DOHH2 (cell line): ENCODE measurements around the gene POPDC3.

Source experiments
- EZH2phosphoT487 ChIP-seq: fragments of 200-600 bp; sonication (generic); IDR thresholded peaks from 2 replicates; pipeline ENCODE4 v1.6.1; 2017; ENCODE audit warnings: borderline replicate concordance, mild to moderate bottlenecking, antibody characterized with exemption, low read length, moderate library complexity, mixed read lengths
- TF ChIP-seq, protein P1 (sequence below): fragments of 200-600 bp; sonication (generic); IDR thresholded peaks from one replicate; pipeline ENCODE4 v1.5.1; 2014; ENCODE audit warnings: antibody characterized with exemption, mild to moderate bottlenecking, low read depth, low read length; ENCODE audit not compliant: poor library complexity, severe bottlenecking

DNA sequence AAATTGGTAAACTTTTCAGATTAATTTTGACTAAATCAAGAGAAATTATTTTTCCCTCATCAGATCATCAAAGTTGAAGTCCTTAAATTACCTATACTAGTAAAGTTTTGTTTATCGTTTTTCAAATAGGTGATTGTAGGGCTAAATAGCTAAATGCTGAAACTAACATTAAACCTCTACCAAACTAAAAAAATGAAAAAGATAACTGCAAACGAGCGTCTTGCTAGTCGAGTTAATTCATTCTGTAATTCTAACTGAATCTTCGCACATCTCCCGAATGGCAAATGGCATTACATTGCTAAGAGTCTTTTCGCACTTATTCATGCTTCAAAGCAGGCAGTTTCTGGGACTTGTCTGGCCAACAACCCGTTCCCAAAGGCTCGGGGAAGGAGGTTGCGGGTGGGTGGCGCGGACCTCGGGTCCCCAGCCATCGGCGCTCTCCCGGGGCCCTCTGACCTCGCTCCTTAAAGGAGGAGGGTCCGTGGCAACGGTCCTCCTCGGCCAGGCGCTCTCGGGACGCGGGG, 43.8 kb downstream of the POPDC3 start:
- TF ChIP-seq, protein P1, sequence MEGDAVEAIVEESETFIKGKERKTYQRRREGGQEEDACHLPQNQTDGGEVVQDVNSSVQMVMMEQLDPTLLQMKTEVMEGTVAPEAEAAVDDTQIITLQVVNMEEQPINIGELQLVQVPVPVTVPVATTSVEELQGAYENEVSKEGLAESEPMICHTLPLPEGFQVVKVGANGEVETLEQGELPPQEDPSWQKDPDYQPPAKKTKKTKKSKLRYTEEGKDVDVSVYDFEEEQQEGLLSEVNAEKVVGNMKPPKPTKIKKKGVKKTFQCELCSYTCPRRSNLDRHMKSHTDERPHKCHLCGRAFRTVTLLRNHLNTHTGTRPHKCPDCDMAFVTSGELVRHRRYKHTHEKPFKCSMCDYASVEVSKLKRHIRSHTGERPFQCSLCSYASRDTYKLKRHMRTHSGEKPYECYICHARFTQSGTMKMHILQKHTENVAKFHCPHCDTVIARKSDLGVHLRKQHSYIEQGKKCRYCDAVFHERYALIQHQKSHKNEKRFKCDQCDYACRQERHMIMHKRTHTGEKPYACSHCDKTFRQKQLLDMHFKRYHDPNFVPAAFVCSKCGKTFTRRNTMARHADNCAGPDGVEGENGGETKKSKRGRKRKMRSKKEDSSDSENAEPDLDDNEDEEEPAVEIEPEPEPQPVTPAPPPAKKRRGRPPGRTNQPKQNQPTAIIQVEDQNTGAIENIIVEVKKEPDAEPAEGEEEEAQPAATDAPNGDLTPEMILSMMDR, result no peak
- TF ChIP-seq EZH2phosphoT487, result no peak
